Stimulated activated CD4-positive, alpha-beta T cell treated with anti-CD3 and anti-CD28 coated beads, Interleukin-12 subunit alpha, Interleukin-12 subunit beta, amount 100 ng/mL, for 24 hours (primary cell): Measurements from ENCODE around the gene RNF7.
"Not testable (repeated sequence)": the region's sequence is repeated elsewhere in the genome, so short reads cannot be mapped to it uniquely, and the experiment has no call there.

ENCODE experiments used
- DNase-seq, 2 experiments: peaks; one replicate each; pipeline ENCODE4 v3.0.0-alpha.2; 2020; ENCODE audit warnings: low read depth in 2 of 2

Gene RNF7

GRCh38 chr3:141735770-141736465 is 2.2 kb upstream of the RNF7 start:
- no peak for DNase-seq

GRCh38 chr3:141737093-141737492 is 1.0 kb upstream of the RNF7 start:
- DNase-seq, result no peak

DNA sequence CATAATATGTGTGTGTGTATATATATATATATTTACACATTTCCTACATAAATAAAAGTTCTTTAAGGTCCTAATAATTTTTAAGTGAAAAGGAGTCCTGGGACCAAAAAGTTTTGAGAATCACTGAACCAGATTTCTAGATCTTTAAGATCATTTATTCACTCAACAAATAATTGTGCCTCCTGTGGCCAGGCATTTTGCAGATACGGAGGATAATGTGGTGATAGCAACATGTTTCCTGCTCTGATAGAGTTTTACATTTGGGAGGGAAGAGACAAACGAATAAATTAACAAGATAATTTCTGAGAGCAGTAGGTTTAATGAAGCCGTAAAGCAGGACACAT is 448 bp upstream of the RNF7 start:
- DNase-seq, result no peak

- DNase-seq, result peak in 1 of 2 experiments; percentile 7
These were observed 829 bp downstream of the RNF7 start for GRCh38 chr3:141738891-141739363.

DNA sequence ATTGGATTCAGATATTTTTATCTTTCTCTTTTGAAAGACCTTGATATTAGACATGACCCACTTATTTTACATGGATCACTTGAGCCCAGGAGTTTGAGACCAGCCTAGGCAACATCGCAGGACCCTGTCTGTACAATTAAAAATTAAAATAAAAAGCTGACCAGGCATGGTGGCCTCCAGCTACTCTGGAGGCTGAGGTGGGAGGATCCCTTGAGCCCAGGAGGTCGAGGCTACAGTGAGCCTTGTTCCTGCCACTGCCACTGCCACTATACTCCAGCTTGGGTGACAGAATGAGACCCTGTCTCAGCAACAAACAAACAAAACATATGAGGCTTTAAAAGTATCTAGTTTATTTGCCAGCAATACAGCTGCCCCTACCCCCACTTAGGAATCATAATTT is 1.6 kb downstream of the RNF7 start:
- DNase-seq, result no peak

DNA sequence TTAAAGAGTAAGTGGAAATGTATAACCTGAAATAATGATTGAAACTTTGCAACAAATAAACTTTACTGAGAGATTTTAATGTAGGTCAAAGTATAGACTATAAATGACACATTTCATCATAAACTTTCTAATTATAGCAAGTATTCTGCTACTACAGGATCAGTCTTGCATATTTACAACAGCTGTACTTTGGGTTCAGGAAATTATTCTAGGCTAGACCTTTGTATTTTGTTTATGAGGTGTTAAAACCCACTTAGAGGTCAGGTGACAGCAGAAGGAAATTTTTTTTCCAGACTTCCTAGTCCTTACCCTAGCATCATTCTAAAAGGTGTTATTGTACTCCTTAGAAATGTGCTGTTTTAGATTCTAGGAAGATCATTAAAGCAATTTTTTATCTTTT is 2.3 kb downstream of the RNF7 start:
- DNase-seq, result no peak

DNA sequence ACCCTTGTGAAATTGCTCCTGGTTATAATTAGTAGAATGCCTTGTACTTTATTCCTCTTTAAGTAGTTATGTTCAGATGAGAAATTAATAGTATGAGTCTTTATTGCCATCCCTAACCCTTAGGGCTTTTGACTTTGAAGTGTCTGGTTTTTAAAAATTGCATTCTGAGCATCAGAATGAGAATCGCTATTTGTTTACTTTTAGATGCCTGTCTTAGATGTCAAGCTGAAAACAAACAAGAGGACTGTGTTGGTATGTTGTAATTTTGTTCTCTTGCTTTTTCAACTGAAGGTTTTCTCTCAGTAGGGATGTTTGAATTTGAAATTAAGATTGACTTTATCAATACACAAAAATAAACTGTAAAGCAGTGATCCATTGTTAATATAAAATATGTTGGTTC is 5.2 kb downstream of the RNF7 start:
- DNase-seq, result no peak

DNA sequence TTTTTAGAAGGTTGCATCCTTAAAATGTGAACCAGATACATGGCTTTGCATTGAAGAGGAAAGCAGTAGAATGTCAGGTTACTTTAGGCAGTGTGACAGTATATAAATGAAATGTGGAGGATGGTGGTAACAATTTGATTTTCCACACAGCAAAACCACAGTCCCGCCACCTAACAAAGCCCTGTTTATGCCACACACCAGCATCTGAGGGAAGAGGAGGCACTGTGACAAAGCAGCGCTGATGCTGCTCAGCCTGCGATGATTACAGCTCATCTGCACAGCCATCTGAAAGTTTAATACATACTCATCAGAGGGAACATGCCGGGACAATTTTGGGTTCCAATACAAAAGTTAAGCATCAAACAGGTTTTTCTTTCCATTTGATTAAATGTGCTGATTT is 8.9 kb downstream of the RNF7 start:
- DNase-seq, result no peak

- DNase-seq, result no peak
These were observed 15.3 kb downstream of the RNF7 start for GRCh38 chr3:141753399-141753798.

DNA sequence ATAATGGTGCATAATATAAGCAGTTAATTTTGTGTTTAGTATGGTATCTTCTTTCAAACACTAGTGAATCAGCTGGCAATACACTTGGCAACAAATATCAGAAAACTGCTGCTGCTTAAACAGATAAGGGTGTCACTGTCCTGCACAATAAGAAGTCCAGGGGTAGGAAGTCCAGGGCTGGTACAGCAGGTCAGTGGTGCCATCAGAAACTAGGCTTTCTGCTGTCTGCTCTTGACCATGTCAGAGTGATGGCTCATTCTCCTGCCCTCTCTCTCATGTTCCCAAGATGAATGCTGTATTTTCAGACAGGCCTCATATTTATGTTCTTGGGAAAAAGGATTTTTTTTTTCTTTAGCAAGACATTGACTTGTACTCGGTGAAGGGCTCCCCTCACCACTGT is 15.9 kb downstream of the RNF7 start:
- DNase-seq, result no peak

DNA sequence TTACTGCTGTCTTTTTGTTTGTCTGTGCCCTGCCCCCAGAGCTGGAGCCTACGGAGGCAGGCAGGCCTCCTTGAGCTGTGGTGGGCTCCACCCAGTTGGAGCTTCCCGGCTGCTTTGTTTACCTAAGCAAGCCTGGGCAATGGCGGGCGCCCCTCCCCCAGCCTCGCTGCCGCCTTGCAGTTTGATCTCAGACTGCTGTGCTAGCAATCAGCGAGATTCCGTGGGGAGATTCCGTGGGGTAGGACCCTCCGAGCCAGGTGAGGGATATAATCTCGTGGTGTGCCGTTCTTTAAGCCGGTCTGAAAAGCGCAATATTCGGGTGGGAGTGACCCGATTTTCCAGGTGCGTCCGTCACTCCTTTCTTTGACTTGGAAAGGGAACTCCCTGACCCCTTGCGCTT is 24.5 kb downstream of the RNF7 start:
- DNase-seq, result not testable (repeated sequence)

- DNase-seq, result no peak
These were observed 25.1 kb downstream of the RNF7 start, which contains the start of gene GRK7 for GRCh38 chr3:141763088-141763750. TSS of gene GRK7 (plus strand) at chr3:141763408. CDS start at chr3:141778285, 14,877 bp downstream.

DNA sequence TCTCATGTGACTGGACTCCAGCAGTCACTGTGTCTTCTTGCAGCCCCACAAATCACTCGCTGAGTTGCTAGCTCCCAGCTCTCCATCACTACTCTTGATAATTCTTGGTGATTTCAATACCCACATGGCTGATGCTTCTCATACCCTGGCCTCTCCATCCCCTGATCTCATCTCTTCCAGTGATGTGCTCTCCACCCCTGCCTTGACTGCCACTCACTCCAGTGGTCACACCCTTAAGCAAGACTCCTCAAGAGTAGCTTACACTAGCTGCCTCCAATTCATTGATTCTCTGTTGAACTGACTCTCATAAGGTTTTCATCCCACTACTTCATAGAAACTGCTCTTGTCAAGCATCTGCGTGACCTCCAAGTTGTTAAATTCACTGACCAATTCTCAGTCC is 25.9 kb downstream of the RNF7 start:
- no peak for DNase-seq

- no peak for DNase-seq
These were observed 26.4 kb downstream of the RNF7 start for GRCh38 chr3:141764465-141764864.

DNA sequence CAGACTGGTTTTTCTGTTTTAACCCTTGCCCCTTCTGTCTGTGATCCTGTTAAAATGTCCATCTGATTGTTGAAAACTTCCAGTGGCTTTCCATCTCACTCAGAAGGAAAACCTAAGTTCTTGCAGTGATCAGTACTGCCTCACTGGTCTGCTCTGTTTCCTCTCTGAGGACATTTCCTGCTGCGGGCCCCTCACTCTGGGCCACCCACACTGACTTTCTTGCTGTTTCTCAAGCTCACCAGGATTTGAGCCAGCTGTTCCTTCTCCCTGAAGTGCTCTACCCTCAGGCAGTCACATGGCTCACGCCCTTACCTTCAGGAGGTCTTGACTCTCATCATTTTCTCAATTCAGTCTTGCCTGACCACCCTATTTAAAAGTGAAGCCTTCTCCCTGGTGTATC is 26.9 kb downstream of the RNF7 start:
- no peak for DNase-seq

DNA sequence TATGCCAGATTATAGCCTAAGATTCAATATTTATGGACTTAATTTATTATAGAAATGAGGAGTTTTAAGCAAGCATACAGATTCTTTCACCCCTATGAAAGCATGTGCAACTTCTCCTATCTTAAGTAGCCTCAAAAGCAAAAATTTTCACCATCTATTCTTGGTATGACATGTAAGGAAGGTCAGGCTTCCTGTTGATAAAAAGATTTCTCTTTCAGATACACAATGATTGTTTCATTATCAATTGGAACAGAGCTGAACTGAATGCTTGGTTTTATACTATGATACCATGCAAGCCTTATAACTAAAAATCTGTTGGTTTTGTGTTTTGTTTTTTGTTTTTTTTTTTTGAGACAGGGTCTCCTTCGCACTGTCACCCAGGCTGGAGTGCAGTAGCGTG is 29.0 kb downstream of the RNF7 start:
- DNase-seq, result no peak

DNA sequence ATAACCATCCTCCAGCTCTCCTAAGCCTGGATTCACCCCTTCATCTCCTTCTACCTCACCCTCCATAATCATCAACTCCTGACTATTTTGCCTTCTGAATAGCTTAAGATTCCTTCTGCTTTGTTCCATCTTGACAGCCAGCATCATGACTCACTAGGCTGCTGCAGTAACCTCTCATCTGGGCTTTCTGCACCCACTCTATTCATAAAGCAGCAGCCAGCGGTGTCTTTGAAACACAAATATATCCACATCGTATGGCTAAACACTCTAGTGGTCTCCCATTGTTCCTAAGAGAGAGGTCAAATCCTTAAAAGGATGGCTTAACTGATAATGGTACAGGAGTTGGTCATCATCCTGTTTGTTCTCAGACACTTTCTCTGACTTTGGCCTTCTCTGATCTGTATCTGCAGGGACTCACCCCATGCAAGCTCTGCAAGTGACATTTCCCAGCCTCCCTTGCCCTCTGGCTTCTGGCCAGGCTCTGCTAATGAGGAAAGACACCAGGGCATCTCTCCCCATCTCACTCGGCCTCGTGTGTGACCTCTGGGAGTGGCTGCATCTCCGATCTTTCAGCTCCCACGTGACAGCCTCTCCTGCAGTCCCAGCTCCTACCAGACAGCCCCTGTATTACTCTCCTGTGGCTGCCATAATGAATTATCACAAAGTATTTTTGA is 31.3 kb downstream of the RNF7 start:
- no peak for DNase-seq

DNA sequence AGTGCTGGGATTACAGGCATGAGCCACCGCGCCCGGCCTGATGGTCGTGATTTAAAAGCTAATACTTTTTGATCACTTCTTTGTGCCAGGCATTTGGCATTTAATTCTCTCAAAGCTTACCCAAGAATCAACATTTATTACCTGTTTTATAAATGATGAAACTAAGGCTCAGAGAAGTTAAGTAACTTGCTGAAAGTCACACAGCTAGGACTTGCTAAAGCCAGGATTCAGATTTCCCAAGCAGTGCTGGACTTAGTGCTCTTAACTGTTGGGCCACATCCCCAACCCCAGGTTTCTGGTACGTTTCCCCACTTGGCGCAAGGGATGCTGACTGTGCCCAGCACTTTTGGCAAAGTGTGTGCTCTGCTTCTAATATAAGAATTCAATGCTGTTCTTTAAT is 35.6 kb downstream of the RNF7 start:
- DNase-seq, result no peak

DNA sequence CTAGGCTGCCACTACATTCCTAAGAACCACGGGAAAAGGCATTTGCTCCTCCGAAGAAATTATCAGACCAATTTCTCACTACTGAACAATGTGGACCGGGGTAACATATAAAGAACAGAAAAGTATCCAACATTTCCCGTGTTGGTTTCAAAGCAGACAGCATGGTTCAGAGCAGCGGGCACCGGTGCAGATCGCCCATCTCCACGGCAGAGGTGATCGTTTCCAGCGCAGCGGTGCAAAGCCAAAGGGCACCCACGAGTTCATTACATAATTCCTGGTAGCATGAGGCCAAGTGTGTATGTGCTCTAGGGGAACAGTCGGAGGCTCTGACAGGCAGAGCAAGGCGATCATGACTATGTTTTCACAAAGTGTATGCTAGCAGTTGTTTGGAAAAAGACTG is 38.3 kb downstream of the RNF7 start:
- DNase-seq, result no peak

GRCh38 chr3:141776885-141777284 is 38.8 kb downstream of the RNF7 start:
- no peak for DNase-seq

DNA sequence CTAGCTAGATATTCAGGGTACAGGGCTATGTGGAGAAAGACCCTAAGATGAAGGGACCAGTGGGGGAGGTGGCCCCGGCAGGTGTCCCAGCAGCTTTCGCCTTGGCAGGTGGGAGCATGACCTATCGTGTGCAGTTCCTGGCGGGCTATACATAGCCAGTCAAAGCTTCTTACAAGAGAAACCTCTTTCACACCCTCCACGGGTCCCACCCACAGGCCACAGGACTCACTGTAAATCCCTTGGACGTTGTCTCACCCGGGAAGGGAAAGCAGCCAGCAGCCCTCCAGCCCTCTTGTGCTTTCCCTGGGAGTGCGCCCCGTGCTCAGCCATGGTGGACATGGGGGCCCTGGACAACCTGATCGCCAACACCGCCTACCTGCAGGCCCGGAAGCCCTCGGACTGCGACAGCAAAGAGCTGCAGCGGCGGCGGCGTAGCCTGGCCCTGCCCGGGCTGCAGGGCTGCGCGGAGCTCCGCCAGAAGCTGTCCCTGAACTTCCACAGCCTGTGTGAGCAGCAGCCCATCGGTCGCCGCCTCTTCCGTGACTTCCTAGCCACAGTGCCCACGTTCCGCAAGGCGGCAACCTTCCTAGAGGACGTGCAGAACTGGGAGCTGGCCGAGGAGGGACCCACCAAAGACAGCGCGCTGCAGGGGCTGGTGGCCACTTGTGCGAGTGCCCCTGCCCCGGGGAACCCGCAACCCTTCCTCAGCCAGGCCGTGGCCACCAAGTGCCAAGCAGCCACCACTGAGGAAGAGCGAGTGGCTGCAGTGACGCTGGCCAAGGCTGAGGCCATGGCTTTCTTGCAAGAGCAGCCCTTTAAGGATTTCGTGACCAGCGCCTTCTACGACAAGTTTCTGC is 40.1 kb downstream of the RNF7 start:
- no peak for DNase-seq

GRCh38 chr3:141779667-141780066 is 41.6 kb downstream of the RNF7 start:
- DNase-seq, result no peak
